Measurements from ENCODE around the gene SNTG2. TPM values are rescaled to one million over a fixed set of nuclear protein-coding genes. Genes with fewer than 3 reads are reported as not detected.

Gene SNTG2
- total and polyA plus RNA-seq, 12 donors, result 0.39 to 2.8 (median 1.0) TPM; not detected in 1

- peaks cover 0 to 5% (median 0%) of the 10 kb centered on the region in 7 donors for H3K27me3 ChIP-seq
- peaks cover 0 to 6% (median 0%) of the 10 kb centered on the region in 9 donors for H3K4me1 ChIP-seq
- no peaks in the 10 kb centered on the region for H3K36me3 ChIP-seq
- DNase-seq (no peak), ATAC-seq (no peak)
- H3K9me3 ChIP-seq, result no peaks in the 10 kb centered on the region
- TF ChIP-seq CTCF (IDR thresholded peaks at IDR 0.05), result no peak
- H3K4me3 ChIP-seq, result no peak overlapping the region
- H3K27ac ChIP-seq, result no peak overlapping the region
- intact Hi-C loops (cut with DNase I), result no loop called here
- 65 to 67% methylated on average over 4 of the region's 4 CpGs for WGBS, 2 donors
These were observed 446.7 kb downstream of the SNTG2 start for GRCh38 chr2:1397350-1397749.

- whole genome bisulfite sequencing, 2 donors, result 90 to 92% methylated on average over 7 of the region's 7 CpGs
- no peak for TF ChIP-seq CTCF (IDR thresholded peaks at IDR 0.05)
- intact Hi-C loops (cut with DNase I), result no loop called here
- no peak overlapping the region for H3K4me3 ChIP-seq
- H3K9me3 ChIP-seq, result no peaks in the 10 kb centered on the region
- no peaks in the 10 kb centered on the region for H3K36me3 ChIP-seq
- ATAC-seq, result no peak
- H3K27me3 ChIP-seq, result peaks cover 0 to 4% (median 0%) of the 10 kb centered on the region in 7 donors
- no peak overlapping the region for H3K27ac ChIP-seq
- peaks cover 0 to 6% (median 0%) of the 10 kb centered on the region in 9 donors for H3K4me1 ChIP-seq
- no peak for DNase-seq
These were observed 447.5 kb downstream of the SNTG2 start for GRCh38 chr2:1398191-1398590.

GRCh38 chr2:1400943-1401735 lies 450.5 kb downstream of the SNTG2 start:
- DNase-seq, result no peak
- no peak overlapping the region for H3K27ac ChIP-seq
- intact Hi-C loops (cut with DNase I), result no loop called here
- WGBS, 2 donors, result 83 to 84% methylated on average over 8 of the region's 8 CpGs
- H3K4me3 ChIP-seq, result no peak overlapping the region
- H3K27me3 ChIP-seq, result peaks cover 0 to 4% (median 0%) of the 10 kb centered on the region in 7 donors
- H3K36me3 ChIP-seq, result no peaks in the 10 kb centered on the region
- H3K9me3 ChIP-seq, result no peaks in the 10 kb centered on the region
- TF ChIP-seq CTCF (IDR thresholded peaks at IDR 0.05), result no peak
- no peaks in the 10 kb centered on the region for H3K4me1 ChIP-seq
- ATAC-seq, result no peak

- no peak overlapping the region for H3K4me3 ChIP-seq
- H3K27ac ChIP-seq, result no peak overlapping the region
- no peaks in the 10 kb centered on the region for H3K36me3 ChIP-seq
- TF ChIP-seq CTCF (IDR thresholded peaks at IDR 0.05), result no peak
- ATAC-seq (no peak), DNase-seq (no peak)
- H3K9me3 ChIP-seq, result no peaks in the 10 kb centered on the region
- peaks cover 0 to 4% (median 0%) of the 10 kb centered on the region in 7 donors for H3K27me3 ChIP-seq
- WGBS, 2 donors, result 71 to 76% methylated on average over 9 of the region's 9 CpGs
- intact Hi-C loops (cut with DNase I), result no loop called here
- no peaks in the 10 kb centered on the region for H3K4me1 ChIP-seq
These were observed 451.4 kb downstream of the SNTG2 start for GRCh38 chr2:1402064-1402463.
